Measurements from ENCODE around the gene DCLK3. TPM values are rescaled to one million over a fixed set of nuclear protein-coding genes. Genes with fewer than 3 reads are reported as not detected.

The DCLK3 gene
- total RNA-seq, 1 donor from 2014 or later = not detected

- TF ChIP-seq, protein P1, sequence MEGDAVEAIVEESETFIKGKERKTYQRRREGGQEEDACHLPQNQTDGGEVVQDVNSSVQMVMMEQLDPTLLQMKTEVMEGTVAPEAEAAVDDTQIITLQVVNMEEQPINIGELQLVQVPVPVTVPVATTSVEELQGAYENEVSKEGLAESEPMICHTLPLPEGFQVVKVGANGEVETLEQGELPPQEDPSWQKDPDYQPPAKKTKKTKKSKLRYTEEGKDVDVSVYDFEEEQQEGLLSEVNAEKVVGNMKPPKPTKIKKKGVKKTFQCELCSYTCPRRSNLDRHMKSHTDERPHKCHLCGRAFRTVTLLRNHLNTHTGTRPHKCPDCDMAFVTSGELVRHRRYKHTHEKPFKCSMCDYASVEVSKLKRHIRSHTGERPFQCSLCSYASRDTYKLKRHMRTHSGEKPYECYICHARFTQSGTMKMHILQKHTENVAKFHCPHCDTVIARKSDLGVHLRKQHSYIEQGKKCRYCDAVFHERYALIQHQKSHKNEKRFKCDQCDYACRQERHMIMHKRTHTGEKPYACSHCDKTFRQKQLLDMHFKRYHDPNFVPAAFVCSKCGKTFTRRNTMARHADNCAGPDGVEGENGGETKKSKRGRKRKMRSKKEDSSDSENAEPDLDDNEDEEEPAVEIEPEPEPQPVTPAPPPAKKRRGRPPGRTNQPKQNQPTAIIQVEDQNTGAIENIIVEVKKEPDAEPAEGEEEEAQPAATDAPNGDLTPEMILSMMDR (IDR thresholded peaks at IDR 0.05) = no peak
- Histone ChIP-seq H3K27me3 (no peaks in the 10 kb centered on the region), H3K36me3 (no peaks in the 10 kb centered on the region), H3K4me3 (no peak overlapping the region), H3K4me1 (no peaks in the 10 kb centered on the region), H3K9me3 (no peaks in the 10 kb centered on the region), H3K27ac (no peak overlapping the region)
- intact Hi-C loops (cut with DNase I) = no loop called here
- DNase-seq (ENCODE audit: low spot score in 2 of 2) = no peak
Observed at GRCh38 chr3:36666166-36666565, 98.2 kb downstream of the DCLK3 start.

DNA sequence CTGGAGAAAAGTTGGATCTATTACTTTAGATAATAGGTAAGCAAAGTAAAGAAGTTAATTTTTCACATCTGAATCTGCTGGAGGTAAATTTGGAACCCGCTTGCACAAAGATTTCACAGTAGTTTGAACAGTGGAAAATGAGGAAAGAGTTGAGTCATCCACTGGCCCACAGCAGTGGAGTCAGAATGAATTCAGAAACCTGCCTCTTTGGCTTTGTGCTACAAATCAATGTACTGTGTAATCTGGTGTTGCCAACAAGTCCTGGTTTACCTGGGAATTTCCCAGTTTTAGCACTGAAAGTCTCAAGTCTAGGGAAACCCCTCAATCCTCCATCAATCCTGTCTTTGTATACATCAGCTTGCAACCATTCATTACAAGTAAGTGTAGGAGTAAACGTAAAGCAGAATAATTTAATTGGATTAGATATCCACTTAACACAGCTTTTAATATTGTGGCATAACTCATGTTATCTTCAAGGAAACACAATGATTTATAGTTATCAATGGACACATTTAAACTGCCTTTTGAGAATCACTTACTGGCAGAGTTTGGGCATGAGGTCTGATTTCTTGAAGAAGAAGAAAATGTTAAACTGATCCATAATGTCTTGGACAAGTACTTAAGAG lies 100.6 kb downstream of the DCLK3 start:
- no peaks in the 10 kb centered on the region for H3K4me1 ChIP-seq
- intact Hi-C loops (cut with DNase I) = no loop called here
- H3K36me3 ChIP-seq = no peaks in the 10 kb centered on the region
- no peaks in the 10 kb centered on the region for H3K9me3 ChIP-seq
- no peak overlapping the region for H3K27ac ChIP-seq
- H3K27me3 ChIP-seq = no peaks in the 10 kb centered on the region
- no peak overlapping the region for H3K4me3 ChIP-seq
- DNase-seq (ENCODE audit: low spot score in 2 of 2) = no peak
- TF ChIP-seq, protein P1 (IDR thresholded peaks at IDR 0.05) = no peak

DNA sequence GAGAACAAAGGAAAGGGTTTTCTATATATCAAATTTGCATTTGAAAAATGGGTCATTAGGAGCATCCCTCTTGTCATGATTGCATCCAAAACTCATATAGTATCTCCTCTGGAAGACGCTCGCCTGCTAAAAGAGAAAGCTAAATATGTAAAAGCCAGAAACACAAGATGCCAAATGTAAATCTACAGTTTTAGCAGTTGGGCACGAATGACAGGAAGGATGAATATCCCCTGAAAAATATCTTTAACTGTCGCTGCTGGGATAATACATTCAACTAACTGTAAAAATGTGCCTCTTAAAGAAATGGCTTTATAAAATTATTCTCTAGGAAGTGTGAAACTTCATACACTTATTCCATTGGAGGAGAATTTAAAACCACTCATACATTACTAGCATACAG lies 101.7 kb downstream of the DCLK3 start:
- Histone ChIP-seq H3K9me3 (no peaks in the 10 kb centered on the region), H3K4me1 (no peaks in the 10 kb centered on the region), H3K27me3 (no peaks in the 10 kb centered on the region), H3K27ac (no peak overlapping the region), H3K4me3 (no peak overlapping the region), H3K36me3 (no peaks in the 10 kb centered on the region)
- intact Hi-C loops (cut with DNase I) = no loop called here
- no peak for DNase-seq (ENCODE audit: low spot score in 2 of 2)
- TF ChIP-seq, protein P1 (IDR thresholded peaks at IDR 0.05) = no peak

Other genes starting within 250 kb of the DCLK3 start
- gene TRANK1, start 180.5 kb upstream of the DCLK3 start, total RNA-seq = 14.8 TPM
- 1.9 TPM for gene EPM2AIP1, start 228.6 kb upstream of the DCLK3 start, total RNA-seq
- 18.0 TPM for gene MLH1, start 229.0 kb upstream of the DCLK3 start, total RNA-seq